Activated gamma-delta T cell treated with Interleukin-2 at 50 U/mL for 16 hours (primary cell): ENCODE measurements around the gene URI1.
"Not testable (repeated sequence)": the region's sequence is repeated elsewhere in the genome, so short reads cannot be mapped to it uniquely, and the experiment has no call there.

ENCODE experiments used
- DNase-seq: peaks from one replicate; pipeline ENCODE4 v3.0.0-alpha.2; 2020

The URI1 gene

GRCh38 chr19:29942404-29943261 is 594 bp downstream of the URI1 start:
- peak; percentile 68 for DNase-seq

GRCh38 chr19:29943615-29944014 is 1.6 kb downstream of the URI1 start:
- DNase-seq = no peak

DNA sequence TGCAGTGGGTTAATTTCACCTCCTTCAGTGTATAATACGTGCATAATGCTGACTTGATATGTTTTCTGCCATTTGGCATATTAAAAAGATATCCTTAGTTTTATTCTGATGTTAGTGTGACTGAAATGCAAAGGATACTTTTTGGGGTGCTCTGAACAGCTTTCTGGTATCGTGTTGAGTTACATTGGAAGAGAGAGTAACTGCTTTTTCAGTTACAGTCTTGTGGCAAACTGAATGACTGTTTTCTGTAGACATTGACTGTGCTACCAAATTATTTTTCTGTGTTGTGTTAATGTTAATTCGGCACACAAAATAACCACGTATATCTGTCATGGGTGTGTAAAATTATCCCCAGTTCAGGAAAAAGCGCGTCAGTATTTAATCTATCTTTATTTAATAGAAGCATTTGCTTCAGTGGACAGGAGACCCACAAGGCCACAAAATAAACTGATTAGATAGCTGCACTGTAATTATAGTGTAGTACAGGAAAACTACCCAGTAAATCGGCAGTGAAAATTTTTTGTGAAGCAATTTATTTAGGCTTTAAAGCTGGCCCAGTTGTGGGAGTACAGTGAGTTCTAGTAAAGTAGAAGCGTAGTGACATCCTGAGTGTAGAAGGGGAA is 2.5 kb downstream of the URI1 start:
- no peak for DNase-seq

DNA sequence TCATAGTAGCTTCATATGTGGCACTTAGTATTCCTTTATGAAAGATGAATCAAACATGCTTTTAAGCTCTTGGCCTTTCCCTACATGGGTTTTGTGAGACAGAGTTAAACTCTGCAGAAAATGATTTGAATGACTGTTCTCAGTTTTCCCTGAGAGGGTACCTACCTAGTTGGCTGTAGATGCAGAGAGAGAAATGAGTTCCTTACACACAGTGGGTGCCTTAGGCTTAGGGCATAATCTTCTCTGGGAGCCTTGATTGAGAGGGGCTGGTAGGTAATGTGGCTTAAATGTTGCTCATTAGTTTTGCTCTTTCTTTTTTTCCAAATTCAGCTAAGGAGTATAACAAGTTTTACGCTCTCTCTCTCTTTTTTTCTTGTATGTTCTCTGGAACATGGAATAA is 3.0 kb downstream of the URI1 start:
- DNase-seq = no peak

GRCh38 chr19:29945433-29945832 is 3.4 kb downstream of the URI1 start:
- DNase-seq = no peak

GRCh38 chr19:29946645-29947044 is 4.6 kb downstream of the URI1 start:
- no peak for DNase-seq

DNA sequence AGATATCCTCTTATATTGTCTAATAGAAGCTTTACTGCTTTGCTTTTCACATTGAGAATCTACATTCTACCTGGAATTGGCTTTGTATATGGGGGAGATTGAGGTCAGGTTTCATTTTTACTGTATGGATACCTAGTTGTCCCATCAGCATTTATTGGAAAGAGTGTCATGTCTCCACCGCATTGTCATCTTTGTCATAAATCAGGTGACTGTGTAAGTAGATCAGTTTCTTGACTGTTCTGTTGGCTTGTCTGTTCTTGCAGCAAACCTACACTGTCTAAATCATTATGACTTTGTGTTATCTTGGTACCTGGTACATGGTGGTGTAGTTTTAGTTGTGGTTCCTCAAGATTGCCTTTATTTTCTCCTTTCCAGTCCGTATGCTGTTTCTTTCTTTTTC is 5.8 kb downstream of the URI1 start:
- no peak for DNase-seq

DNA sequence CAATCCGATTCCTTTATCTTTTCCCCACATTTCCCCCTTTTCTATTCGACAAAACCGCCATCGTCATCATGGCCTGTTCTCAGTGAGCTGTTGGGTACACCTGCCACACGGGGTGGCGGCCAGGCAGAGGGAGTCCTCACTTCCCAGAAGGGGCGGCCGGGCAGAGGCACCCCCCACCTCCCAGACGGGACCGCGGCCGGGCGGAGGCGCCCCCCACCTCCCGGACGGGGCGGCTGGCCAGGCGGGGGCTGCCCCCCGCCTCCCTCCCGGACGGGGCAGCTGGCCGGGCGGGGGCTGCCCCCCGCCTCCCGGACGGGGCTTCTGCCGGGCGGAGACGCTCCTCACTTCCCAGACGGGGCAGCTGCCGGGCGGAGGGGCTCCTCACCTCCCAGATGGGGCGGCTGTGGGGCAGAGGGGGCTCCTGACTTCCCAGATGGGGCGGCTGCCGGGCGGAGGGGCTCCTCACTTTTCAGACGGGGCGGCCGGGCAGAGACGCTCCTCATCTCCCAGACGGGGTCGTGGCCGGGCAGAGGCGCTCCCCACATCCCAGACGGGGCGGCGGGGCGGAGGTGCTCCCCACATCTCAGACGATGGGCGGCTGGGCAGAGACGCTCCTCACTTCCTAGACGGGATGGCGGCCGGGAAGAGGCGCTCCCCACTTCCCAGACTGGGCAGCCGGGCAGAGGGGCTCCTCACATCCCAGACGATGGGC is 6.9 kb downstream of the URI1 start:
- DNase-seq = not testable (repeated sequence)

DNA sequence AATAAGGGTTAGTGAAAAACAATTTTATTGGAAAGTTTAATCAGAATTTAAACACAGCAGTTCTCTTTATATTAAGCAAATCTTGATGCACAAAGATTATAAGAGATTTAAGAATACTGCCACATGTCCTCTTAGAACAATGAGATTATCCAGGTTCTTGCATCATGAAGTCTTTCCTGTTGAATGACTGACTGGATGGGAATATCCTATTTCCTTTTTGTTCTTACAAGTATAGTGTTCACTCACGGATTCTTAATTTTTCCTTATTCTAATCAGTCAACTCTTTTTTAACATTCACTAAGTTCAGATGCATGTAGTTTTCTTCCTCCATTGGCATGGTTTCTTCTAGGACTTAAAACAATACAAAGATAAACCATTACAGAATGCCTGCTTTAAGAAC is 10.1 kb downstream of the URI1 start:
- no peak for DNase-seq

GRCh38 chr19:29952646-29953045 is 10.6 kb downstream of the URI1 start:
- DNase-seq = no peak

DNA sequence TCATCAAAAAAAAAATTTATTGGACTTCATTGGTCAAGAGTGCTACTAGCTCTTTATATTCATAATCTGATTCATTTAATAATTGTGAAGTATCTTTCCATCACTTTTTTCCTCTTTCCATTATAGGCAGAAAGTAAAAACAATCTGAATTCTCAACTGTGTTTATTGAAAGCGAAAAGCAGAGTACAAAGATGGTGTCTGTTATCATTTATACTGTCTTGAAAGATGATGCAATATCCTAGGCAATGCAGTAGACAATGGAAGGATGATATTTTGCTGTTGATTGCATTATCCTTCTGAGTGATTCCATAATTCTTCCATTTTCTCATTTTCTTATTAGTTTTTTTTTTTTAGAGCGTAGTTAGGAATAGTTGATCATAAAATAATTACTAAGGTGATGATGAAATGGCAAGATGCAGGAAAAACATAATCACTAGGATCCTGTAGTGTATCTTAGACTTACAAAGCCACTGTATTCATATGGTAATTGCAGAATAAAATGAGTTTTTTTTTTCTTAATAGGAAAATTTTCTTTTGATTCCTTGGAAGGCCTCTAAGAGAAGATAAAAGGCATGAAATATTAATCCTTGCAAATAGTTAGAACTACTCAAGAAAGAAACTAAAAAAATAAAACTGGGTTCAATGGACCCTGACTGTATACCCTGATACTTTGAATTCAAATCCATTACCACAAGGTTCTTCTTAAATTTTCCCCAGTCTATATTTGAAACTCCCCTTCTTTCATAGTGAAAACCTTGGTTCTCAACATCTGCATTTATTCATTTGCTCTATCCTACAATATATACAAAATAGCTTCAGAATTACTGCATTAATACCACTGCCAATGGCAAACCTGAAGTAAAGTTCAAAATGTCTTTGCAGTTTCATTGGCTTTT is 11.6 kb downstream of the URI1 start:
- DNase-seq = no peak

DNA sequence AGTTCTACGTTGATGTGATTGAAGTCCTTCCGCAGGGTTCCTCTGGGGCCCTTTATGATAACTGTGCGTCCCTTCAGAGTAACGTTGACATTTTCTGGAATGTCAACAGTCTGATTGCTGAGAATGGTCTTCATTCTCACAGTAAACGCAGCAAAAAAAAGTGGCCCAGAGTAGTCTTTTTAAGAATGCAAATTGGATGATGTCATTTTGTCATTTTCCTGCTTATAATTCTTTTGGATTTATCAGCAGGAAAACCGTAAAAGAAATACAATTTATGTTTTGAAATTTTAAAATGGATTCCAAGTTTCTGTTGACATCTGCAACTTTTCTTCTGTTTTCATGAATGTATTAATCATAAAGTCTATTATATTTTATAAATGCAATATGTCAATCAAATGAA is 14.8 kb downstream of the URI1 start:
- no peak for DNase-seq

DNA sequence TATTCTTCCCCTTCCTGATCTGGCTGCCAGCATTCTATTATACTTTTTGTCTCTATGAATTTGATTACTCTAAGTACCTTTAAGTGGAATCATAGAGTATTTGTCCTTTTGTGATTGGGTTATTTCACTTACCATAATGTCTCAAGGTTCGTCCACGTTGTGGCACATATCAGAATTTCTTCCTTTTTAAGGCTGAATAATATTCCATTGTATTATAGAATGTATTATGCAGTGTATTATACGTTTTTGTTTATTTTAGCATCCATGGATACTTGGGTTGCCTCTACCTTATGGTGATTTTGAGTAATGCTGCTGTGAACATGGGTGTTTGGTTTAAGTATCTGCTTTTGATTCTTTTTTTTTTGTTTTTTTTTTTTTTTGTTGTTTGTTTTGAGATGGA is 19.3 kb downstream of the URI1 start:
- no peak for DNase-seq

DNA sequence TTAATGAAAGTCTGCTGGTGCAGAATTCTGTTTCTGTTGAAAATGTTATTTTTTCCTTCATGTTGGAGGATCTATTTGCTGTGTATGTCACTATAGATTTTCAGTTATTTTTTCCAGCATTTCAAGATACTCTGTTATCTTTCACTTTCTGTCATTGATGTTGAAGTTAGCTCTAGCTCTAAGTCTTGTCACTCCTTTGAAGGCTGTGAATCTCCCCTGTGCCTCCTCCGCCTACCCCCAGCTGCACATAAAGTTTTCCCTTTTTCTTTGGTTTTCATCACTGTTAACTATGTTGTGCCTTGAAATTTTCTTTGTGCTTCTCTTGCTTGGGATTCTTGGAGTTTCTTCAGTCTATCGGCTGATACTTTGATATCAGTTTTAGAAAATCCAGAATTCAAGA is 20.8 kb downstream of the URI1 start:
- no peak for DNase-seq

DNA sequence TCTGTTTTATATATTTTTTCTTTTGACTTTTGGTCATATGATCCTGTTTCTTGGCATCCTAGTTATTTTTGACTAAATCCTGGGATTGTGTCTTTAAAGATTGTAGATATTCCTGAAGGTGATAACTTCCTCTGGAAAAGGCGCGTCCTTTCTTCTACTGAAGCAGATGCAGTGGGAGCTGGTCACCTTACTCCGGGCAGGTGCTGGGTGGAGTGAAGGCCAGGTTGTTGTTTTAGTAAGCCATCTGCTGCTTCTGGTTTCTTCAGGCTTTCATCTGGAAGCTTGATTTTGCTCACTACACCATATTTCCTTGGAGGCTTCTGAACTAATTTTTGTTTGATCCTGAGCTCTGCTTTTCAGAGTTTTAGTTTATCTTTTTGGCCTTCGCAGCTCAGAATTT is 21.5 kb downstream of the URI1 start:
- DNase-seq = no peak

DNA sequence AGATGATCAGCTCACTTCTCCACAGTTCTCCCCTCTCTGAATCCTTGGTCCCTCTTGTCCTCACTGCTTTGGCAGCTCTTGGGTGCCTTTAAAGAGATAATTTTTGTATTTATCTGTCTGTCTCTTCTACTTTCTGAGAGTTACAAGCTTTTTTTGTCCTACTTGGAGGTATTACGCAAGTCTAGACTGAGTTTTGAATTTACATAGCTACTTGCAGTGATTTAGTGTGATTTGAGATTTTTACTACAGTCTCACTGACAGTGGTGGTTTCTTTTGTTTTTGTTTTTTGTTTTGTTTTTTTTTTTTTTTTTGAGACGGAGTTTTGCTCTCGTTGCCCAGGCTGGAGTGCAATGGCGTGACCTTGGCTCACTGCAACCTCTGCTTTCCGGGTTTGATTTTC is 22.1 kb downstream of the URI1 start:
- no peak for DNase-seq

- DNase-seq = no peak
Measured at GRCh38 chr19:29965492-29965891, 23.5 kb downstream of the URI1 start.

GRCh38 chr19:29966142-29966541 is 24.1 kb downstream of the URI1 start:
- not testable (repeated sequence) for DNase-seq

DNA sequence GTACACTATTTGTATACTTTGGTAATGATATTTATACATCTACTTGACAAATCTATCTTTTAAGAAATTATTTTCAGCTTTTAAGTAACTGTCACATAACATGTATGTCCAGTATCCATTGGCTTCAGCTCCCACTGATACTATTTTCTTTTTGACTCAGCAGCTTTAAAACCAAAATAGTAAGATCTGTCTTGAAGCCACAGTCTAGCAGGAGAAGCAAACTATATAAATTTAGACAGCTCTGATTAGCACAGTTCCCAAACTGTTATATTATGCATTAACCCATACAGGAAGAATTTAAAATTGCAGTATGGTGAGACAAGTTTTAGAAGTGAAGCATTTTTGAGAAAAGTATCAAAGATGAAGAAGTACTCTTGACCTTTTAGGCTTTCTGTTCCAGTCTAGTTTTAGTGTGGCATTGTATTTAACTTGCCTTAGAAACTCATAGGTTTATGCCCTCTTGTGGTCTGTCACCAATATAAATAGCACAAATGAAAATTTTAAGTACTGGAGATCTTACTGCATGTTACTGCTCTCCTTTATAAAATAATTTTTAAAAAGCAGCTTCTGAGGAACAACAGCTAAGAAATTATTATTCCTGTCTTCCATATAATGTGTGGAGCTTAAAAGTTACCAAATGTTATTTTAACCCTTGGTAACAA is 24.7 kb downstream of the URI1 start:
- no peak for DNase-seq

DNA sequence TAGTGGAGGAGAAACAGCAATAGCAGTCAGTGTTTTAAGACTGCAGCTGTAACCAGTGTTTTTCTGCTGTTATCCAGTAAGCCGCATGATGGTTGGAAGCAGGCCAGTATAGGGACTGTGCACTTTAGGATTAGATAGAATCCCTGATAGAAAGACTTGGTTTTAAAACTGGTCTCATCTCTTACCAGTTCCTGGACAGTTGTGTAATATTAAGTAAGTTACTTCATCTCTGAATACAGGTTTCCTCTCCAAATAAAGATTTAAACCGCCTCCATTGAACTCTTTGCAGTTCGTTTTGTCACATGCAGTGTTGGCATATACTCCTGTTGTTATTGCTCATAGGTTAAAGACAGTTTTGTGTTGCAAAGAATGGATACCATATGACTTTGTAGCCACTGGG is 25.6 kb downstream of the URI1 start:
- no peak for DNase-seq

DNA sequence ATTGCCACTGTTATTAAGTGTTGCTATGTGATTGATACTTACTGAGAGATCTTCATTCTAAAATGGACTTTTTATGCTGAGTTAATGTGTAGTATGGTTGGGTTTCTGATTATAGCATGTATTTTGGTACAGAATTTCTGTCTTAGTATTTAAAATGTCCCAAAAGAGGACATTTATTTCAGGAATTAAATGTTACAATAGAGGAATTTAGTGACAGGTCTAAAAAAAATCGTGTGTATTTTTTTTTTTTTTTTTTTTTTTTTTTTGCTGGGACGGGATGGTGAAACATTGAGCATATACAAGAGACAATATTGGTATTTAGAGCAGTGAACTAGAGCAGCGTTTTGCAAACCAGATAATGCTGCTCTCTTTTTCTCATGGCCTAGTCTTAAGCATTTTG is 27.9 kb downstream of the URI1 start:
- DNase-seq = no peak

DNA sequence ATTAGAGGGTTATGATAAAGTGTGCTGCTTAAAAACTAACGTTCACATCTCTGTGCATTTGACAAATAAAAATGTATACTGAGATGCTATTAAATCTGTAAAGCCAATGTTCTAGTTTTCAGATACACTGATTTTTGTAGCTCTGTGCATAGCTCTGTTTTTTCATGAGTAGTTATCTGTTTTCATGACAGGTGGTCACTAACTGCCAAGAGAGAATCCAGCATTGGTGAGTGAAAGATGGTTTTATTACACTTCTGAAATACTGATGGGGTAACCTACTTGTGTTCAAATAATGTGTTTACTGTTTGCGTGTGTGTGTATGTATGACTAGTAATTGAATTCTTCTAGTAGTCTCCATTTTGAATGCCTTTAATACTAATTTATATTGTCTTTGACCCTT is 29.0 kb downstream of the URI1 start:
- no peak for DNase-seq
